Fibroblast of the aortic adventitia (primary cell): ENCODE results near the gene DCAF11. TPM values are rescaled to one million over a fixed set of nuclear protein-coding genes. Genes with fewer than 3 reads are reported as not detected.

Source experiments
- DNase-seq: peaks from one replicate; pipeline ENCODE4 v3.0.0-alpha.2; 2010; ENCODE audit warnings: low read depth
- H3K4me3 ChIP-seq: 2 replicates; pipeline ENCODE4 v1.5.1; 2011; ENCODE audit warnings: low read depth, mild to moderate bottlenecking, control low read depth, low read length, moderate library complexity
- total RNA-seq: library from RNA; depleted of rRNA; stranded (reverse); fragments of >200 nt; gene quantifications from 2 replicates; pipeline ENCODE4 v1.2.3, GENCODE V29; 2012; ENCODE audit warnings: low replicate concordance
- TF ChIP-seq, protein P1 (sequence below): IDR thresholded peaks from 2 replicates; pipeline ENCODE4 v1.5.1; 2011; ENCODE audit warnings: mild to moderate bottlenecking, low read length, control low read depth, inconsistent platforms; ENCODE audit not compliant: insufficient read depth

The DCAF11 gene
- total RNA-seq, 1 donor = 44.6 TPM

DNA sequence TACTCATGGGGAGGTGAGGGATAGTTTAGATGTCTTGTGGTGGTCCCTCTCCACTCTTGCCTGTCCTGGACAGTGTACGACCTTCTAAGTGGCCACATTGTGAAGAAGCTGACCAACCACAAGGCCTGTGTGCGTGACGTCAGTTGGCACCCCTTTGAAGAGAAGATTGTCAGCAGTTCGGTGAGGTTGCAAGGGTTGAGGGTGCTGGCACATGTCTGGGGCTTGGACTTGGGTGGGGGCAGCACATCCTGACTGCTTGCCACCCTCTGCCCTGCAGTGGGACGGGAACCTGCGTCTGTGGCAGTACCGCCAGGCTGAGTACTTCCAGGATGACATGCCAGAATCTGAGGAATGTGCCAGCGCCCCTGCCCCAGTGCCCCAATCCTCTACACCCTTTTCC lies 8.3 kb downstream of the DCAF11 start:
- no peak for DNase-seq
- TF ChIP-seq, protein P1, sequence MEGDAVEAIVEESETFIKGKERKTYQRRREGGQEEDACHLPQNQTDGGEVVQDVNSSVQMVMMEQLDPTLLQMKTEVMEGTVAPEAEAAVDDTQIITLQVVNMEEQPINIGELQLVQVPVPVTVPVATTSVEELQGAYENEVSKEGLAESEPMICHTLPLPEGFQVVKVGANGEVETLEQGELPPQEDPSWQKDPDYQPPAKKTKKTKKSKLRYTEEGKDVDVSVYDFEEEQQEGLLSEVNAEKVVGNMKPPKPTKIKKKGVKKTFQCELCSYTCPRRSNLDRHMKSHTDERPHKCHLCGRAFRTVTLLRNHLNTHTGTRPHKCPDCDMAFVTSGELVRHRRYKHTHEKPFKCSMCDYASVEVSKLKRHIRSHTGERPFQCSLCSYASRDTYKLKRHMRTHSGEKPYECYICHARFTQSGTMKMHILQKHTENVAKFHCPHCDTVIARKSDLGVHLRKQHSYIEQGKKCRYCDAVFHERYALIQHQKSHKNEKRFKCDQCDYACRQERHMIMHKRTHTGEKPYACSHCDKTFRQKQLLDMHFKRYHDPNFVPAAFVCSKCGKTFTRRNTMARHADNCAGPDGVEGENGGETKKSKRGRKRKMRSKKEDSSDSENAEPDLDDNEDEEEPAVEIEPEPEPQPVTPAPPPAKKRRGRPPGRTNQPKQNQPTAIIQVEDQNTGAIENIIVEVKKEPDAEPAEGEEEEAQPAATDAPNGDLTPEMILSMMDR = no peak
- no peak overlapping the region for H3K4me3 ChIP-seq

DNA sequence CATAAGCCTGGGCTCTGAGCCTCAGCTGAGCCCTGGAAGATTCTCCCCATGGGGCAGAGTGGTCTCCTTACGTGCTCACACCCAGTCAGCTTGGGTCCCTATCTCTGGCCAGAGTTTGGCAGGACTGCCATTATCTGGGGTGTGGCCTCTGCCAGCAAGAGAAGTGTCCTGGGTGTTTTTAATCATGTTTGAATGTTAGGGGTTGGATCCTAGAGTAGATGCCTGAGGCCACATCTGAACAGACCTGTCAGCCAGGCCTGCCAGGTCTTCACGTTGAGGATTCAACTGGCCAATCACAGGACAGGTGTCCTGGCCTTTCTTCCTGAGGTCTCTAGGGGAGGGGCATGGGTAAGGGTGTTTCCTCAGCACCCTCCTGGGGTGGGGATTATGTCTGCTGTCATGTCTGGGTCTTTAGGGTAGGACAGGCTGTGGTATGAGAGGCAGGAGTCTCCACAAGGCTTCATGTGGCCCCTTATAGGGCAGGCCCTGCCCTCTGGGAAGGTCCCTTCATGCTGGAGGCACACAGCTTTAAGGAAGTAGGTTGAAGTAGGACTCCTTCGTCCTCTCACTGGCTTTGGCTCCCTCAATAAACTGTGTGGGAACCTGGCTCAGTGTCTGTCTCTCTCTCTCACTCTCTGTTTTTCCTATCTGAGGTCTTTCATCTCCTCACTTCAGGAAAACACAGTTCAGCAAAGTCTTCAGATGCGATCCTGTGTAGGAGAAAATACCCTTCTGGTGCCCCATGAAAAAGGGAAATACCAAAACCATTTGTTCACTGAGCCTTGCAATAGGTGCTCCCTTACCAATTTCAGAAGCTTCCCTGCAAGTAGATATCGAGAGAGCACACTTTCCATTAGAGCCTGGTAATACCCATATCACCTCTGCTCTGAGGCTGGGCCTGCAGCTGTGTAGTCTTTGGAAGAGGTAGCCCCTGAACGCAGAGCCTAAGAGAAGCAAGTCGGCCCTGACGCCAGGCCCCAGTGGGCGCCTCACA lies 9.1 kb downstream of the DCAF11 start:
- TF ChIP-seq, protein P1 = no peak
- DNase-seq = no peak
- H3K4me3 ChIP-seq = no peak overlapping the region

DNA sequence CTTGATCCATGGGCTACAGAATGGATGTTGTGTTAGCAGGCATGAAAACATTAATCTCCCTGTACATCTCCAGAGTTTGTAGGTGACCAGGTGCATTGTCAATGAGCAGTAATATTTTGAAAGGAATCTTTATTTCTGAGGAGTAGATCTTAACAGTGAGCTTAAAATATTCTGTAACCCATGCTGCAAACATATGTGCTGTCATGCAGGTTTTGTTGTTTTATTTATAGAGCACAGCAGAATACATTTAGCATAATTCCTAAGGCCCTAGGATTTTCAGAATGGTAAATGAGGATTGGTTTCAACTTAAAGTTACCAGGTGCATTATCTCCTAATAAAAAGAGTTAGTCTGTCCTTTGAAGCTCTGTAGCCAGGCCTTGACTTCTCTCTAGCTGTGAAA lies 12.4 kb downstream of the DCAF11 start:
- TF ChIP-seq, protein P1 = no peak
- DNase-seq = no peak
- no peak overlapping the region for H3K4me3 ChIP-seq

DNA sequence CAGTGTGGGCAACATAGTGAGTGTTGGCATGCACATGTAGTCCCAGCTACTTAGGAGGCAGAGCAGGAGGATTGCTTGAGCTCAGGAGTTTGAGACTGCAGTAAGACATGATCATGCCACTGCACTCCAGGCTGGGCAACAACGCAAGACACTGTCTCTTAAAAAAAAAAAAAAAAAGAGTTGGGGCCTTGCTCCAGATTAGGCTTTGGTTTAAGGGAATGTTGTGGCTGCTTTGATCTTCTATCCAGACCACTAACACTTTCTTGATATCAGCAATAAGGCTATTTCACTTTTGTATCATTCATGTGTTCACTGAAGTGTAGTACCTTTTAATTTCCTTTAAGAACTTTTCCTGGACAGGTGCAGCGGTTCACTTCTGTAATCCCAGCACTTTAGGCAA lies 13.1 kb downstream of the DCAF11 start:
- TF ChIP-seq, protein P1 = no peak
- DNase-seq = no peak
- no peak overlapping the region for H3K4me3 ChIP-seq

DNA sequence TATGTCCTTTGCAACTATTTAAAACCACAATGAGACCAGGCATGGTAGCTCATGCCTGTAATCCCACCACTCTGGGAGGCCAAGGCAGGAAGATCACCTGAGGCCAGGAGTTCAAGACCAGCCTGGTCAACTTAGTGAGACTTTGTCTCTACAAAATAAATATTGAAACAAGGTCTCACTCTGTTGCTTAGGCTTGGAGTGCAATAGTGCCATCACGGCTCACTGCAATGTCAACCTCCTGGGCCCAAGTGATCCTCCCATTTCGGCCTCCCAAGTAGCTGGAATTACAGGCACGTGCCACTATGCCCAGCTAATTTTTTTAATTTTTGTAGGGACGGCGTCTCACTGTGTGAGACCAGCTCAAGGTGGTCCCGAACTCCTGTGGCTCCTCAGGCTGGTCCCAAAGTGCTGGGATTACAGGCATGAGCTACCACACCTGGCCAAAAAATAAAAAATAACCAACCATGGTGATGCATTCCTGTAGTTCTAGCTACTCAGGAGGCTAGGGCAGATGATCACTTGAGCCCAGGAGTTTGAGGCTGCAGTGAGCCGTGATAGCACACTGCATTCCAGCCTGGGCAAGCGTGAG lies 14.9 kb downstream of the DCAF11 start:
- TF ChIP-seq, protein P1 = no peak
- H3K4me3 ChIP-seq = no peak overlapping the region
- DNase-seq = no peak

DNA sequence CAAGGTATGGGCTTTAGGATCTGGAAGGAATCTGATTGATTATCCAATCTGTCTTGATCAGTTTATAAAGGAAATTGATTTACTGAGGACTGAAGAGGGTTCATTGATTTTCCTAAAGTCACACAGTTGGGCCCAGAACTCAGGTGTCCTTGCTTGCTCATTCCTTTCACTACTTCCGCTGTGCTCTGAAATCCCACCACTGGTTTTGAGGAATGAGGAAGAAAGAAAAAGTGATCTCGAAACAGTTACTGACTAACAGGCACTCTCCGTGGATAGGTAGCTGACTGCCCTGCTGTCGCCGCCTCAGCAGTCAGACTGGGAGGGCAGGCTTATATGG lies 15.8 kb downstream of the DCAF11 start, which contains the start of gene FITM1:
FITM1 (plus strand) TSS at position 280 of the 337 bp plus-strand sequence. CDS start 905 bp downstream, outside the sequence.
- no peak within 1 kb of the TSS for H3K4me3 ChIP-seq
- no peak for DNase-seq
- TF ChIP-seq, protein P1 = no peak
